HG02884 (cell line): ENCODE results near the gene FARS2.

ENCODE experiments used
- ATAC-seq: cut with Tn5 transposase; IDR thresholded peaks from one replicate; pipeline ENCODE4 v1.9.1; 2021; ENCODE audit warnings: mild to moderate bottlenecking, moderate library complexity; ENCODE audit not compliant: unreplicated experiment

The FARS2 gene

GRCh38 chr6:5365436-5366195 lies 104.3 kb downstream of the FARS2 start:
- no peak for ATAC-seq

- no peak for ATAC-seq
These were observed 105.6 kb downstream of the FARS2 start for GRCh38 chr6:5366941-5367340.

GRCh38 chr6:5367510-5367909 lies 106.2 kb downstream of the FARS2 start:
- no peak for ATAC-seq

GRCh38 chr6:5373430-5373829 lies 112.1 kb downstream of the FARS2 start:
- ATAC-seq, result no peak

GRCh38 chr6:5378331-5378730 lies 117.0 kb downstream of the FARS2 start:
- ATAC-seq, result no peak

GRCh38 chr6:5379647-5380242 lies 118.4 kb downstream of the FARS2 start:
- ATAC-seq, result no peak

- ATAC-seq, result no peak
These were observed 122.5 kb downstream of the FARS2 start for GRCh38 chr6:5383856-5384255.

GRCh38 chr6:5384276-5384675 lies 123.0 kb downstream of the FARS2 start:
- no peak for ATAC-seq

GRCh38 chr6:5388326-5388725 lies 127.0 kb downstream of the FARS2 start:
- ATAC-seq, result no peak

- ATAC-seq, result no peak
These were observed 127.9 kb downstream of the FARS2 start for GRCh38 chr6:5389086-5389745.

- ATAC-seq, result no peak
These were observed 128.9 kb downstream of the FARS2 start for GRCh38 chr6:5390177-5390576.

- ATAC-seq, result no peak
These were observed 133.0 kb downstream of the FARS2 start for GRCh38 chr6:5394280-5394679.

GRCh38 chr6:5395719-5396118 lies 134.4 kb downstream of the FARS2 start:
- no peak for ATAC-seq

GRCh38 chr6:5398530-5398929 lies 137.2 kb downstream of the FARS2 start:
- no peak for ATAC-seq

- no peak for ATAC-seq
These were observed 138.1 kb downstream of the FARS2 start for GRCh38 chr6:5399391-5399790.

GRCh38 chr6:5401845-5402738 lies 140.8 kb downstream of the FARS2 start:
- no peak for ATAC-seq

- ATAC-seq, result no peak
These were observed 141.8 kb downstream of the FARS2 start for GRCh38 chr6:5403076-5403475.

GRCh38 chr6:5403609-5404008 lies 142.3 kb downstream of the FARS2 start:
- ATAC-seq, result no peak

- no peak for ATAC-seq
These were observed 144.7 kb downstream of the FARS2 start for GRCh38 chr6:5405976-5406375.

GRCh38 chr6:5411414-5411813 lies 150.1 kb downstream of the FARS2 start:
- ATAC-seq, result no peak

- no peak for ATAC-seq
These were observed 150.7 kb downstream of the FARS2 start for GRCh38 chr6:5412017-5412416.
